HEK293 (cell line): ENCODE measurements around the gene DDX51.
A peak's percentile ranks its signal among the peaks of the same experiment; 100 is the strongest.

Experiments used
- GLIS1 ChIP-seq: fragments of 450-650 bp; formaldehyde crosslinking; IDR thresholded peaks from 2 replicates; pipeline ENCODE4 v1.5.1; 2016; ENCODE audit warnings: missing biosample characterization, missing genetic modification characterization
- GLIS2 ChIP-seq: fragments of 450-650 bp; formaldehyde crosslinking; IDR thresholded peaks from 2 replicates; pipeline ENCODE4 v1.5.1; 2016; ENCODE audit warnings: missing biosample characterization, missing genetic modification characterization
- IKZF3 ChIP-seq: fragments of 450-650 bp; IDR thresholded peaks from 2 replicates; pipeline ENCODE4 v1.5.0; 2018; ENCODE audit warnings: missing biosample characterization, mild to moderate bottlenecking, missing genetic modification characterization, moderate library complexity
- KLF9 ChIP-seq: fragments of 450-650 bp; formaldehyde crosslinking; IDR thresholded peaks from 2 replicates; pipeline ENCODE4 v1.5.1; 2016; ENCODE audit warnings: missing biosample characterization, missing genetic modification characterization, low read depth
- PRDM6 ChIP-seq: fragments of 450-650 bp; formaldehyde crosslinking; IDR thresholded peaks from 2 replicates; pipeline ENCODE4 v1.5.1; 2017; ENCODE audit warnings: missing biosample characterization, missing genetic modification characterization
- SP2 ChIP-seq: fragments of 450-650 bp; formaldehyde crosslinking; IDR thresholded peaks from 2 replicates; pipeline ENCODE4 v1.5.1; 2016; ENCODE audit warnings: missing biosample characterization, missing genetic modification characterization
- ZBTB17 ChIP-seq: fragments of 450-650 bp; formaldehyde crosslinking; IDR thresholded peaks from 2 replicates; pipeline ENCODE4 v1.5.1; 2016; ENCODE audit warnings: missing biosample characterization, missing genetic modification characterization
- ZEB2 ChIP-seq: fragments of 450-650 bp; formaldehyde crosslinking; IDR thresholded peaks from 2 replicates; pipeline ENCODE4 v1.5.1; 2016; ENCODE audit warnings: missing biosample characterization, missing genetic modification characterization
- ZNF174 ChIP-seq: fragments of 450-650 bp; formaldehyde crosslinking; IDR thresholded peaks from 2 replicates; pipeline ENCODE4 v1.5.0; 2017; ENCODE audit warnings: missing biosample characterization, mild to moderate bottlenecking, missing genetic modification characterization
- ZNF184 ChIP-seq: fragments of 450-650 bp; IDR thresholded peaks from 2 replicates; pipeline ENCODE4 v1.5.1; 2018; ENCODE audit warnings: missing biosample characterization, mild to moderate bottlenecking, missing genetic modification characterization
- ZNF341 ChIP-seq: fragments of 450-650 bp; formaldehyde crosslinking; IDR thresholded peaks from 2 replicates; pipeline ENCODE4; 2016; ENCODE audit warnings: low read depth, missing biosample characterization, missing genetic modification characterization
- ZNF366 ChIP-seq: fragments of 450-650 bp; formaldehyde crosslinking; conservative IDR thresholded peaks from 2 replicates; pipeline ENCODE4 v1.5.1; 2016; ENCODE audit warnings: missing biosample characterization, missing genetic modification characterization
- ZNF585B ChIP-seq: fragments of 450-650 bp; formaldehyde crosslinking; IDR thresholded peaks from 2 replicates; pipeline ENCODE4 v1.5.1; 2016; ENCODE audit warnings: missing biosample characterization, missing genetic modification characterization
- ZNF658 ChIP-seq: fragments of 450-650 bp; formaldehyde crosslinking; IDR thresholded peaks from 2 replicates; pipeline ENCODE4; 2016; ENCODE audit warnings: missing biosample characterization, missing genetic modification characterization
- ZNF660 ChIP-seq: fragments of 450-650 bp; IDR thresholded peaks from 2 replicates; pipeline ENCODE4 v1.5.1; 2018; ENCODE audit warnings: missing biosample characterization, mild to moderate bottlenecking, missing genetic modification characterization
- ZNF664 ChIP-seq: fragments of 450-650 bp; formaldehyde crosslinking; IDR thresholded peaks from 2 replicates; pipeline ENCODE4 v1.5.1; 2016; ENCODE audit warnings: missing biosample characterization, missing genetic modification characterization
- ZNF837 ChIP-seq: fragments of 450-650 bp; formaldehyde crosslinking; IDR thresholded peaks from 2 replicates; pipeline ENCODE4 v1.5.1; 2016; ENCODE audit warnings: missing biosample characterization, missing genetic modification characterization
- TF ChIP-seq, protein P1 (sequence below): fragments of 450-650 bp; formaldehyde crosslinking; IDR thresholded peaks from 2 replicates; pipeline ENCODE4 v1.5.1; 2016; ENCODE audit warnings: missing biosample characterization, missing genetic modification characterization, borderline replicate concordance
- TF ChIP-seq, protein P2 (sequence below): fragments of 450-650 bp; formaldehyde crosslinking; IDR thresholded peaks from 2 replicates; pipeline ENCODE4 v1.5.1; 2016; ENCODE audit warnings: missing biosample characterization, missing genetic modification characterization, borderline replicate concordance
- TF ChIP-seq, protein P3 (sequence below): fragments of 450-650 bp; formaldehyde crosslinking; IDR thresholded peaks from 2 replicates; pipeline ENCODE4 v1.5.1; 2016; ENCODE audit warnings: missing biosample characterization, missing genetic modification characterization
- TF ChIP-seq, protein P4 (sequence below): fragments of 450-650 bp; formaldehyde crosslinking; IDR thresholded peaks from 2 replicates; pipeline ENCODE4 v1.5.1; 2016; ENCODE audit warnings: missing biosample characterization, missing genetic modification characterization
- TF ChIP-seq, protein P5 (sequence below): sonication (generic); formaldehyde crosslinking; IDR thresholded peaks from 2 replicates; pipeline ENCODE4 v1.8.1; 2022; ENCODE audit warnings: mild to moderate bottlenecking, moderate library complexity, missing genetic modification reagents

DDX51 gene

GRCh38 chr12:132144115-132144809 lies at the start of gene DDX51, which contains the start of gene NOC4L (continued):
- TF ChIP-seq, protein P1, sequence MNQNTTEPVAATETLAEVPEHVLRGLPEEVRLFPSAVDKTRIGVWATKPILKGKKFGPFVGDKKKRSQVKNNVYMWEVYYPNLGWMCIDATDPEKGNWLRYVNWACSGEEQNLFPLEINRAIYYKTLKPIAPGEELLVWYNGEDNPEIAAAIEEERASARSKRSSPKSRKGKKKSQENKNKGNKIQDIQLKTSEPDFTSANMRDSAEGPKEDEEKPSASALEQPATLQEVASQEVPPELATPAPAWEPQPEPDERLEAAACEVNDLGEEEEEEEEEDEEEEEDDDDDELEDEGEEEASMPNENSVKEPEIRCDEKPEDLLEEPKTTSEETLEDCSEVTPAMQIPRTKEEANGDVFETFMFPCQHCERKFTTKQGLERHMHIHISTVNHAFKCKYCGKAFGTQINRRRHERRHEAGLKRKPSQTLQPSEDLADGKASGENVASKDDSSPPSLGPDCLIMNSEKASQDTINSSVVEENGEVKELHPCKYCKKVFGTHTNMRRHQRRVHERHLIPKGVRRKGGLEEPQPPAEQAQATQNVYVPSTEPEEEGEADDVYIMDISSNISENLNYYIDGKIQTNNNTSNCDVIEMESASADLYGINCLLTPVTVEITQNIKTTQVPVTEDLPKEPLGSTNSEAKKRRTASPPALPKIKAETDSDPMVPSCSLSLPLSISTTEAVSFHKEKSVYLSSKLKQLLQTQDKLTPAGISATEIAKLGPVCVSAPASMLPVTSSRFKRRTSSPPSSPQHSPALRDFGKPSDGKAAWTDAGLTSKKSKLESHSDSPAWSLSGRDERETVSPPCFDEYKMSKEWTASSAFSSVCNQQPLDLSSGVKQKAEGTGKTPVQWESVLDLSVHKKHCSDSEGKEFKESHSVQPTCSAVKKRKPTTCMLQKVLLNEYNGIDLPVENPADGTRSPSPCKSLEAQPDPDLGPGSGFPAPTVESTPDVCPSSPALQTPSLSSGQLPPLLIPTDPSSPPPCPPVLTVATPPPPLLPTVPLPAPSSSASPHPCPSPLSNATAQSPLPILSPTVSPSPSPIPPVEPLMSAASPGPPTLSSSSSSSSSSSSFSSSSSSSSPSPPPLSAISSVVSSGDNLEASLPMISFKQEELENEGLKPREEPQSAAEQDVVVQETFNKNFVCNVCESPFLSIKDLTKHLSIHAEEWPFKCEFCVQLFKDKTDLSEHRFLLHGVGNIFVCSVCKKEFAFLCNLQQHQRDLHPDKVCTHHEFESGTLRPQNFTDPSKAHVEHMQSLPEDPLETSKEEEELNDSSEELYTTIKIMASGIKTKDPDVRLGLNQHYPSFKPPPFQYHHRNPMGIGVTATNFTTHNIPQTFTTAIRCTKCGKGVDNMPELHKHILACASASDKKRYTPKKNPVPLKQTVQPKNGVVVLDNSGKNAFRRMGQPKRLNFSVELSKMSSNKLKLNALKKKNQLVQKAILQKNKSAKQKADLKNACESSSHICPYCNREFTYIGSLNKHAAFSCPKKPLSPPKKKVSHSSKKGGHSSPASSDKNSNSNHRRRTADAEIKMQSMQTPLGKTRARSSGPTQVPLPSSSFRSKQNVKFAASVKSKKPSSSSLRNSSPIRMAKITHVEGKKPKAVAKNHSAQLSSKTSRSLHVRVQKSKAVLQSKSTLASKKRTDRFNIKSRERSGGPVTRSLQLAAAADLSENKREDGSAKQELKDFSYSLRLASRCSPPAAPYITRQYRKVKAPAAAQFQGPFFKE = peak; percentile 74; the same call in 1 of the 2 replicates
- TF ChIP-seq, protein P2, sequence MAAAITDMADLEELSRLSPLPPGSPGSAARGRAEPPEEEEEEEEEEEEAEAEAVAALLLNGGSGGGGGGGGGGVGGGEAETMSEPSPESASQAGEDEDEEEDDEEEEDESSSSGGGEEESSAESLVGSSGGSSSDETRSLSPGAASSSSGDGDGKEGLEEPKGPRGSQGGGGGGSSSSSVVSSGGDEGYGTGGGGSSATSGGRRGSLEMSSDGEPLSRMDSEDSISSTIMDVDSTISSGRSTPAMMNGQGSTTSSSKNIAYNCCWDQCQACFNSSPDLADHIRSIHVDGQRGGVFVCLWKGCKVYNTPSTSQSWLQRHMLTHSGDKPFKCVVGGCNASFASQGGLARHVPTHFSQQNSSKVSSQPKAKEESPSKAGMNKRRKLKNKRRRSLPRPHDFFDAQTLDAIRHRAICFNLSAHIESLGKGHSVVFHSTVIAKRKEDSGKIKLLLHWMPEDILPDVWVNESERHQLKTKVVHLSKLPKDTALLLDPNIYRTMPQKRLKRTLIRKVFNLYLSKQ (tag by site-specific recombination) = no peak
- TF ChIP-seq ZNF366 (tag by site-specific recombination) = no peak
- 0 out of 2 replicates have a peak, but pooled peaks have one; percentile 3 for TF ChIP-seq ZNF585B (tag by site-specific recombination)
- TF ChIP-seq IKZF3 (tag by site-specific recombination) = peak; percentile 72
- peak; percentile 70 for TF ChIP-seq SP2 (tag by site-specific recombination)
- TF ChIP-seq ZNF184 (tag by site-specific recombination) = peak; percentile 25; the same call in 1 of the 2 replicates
- peak; percentile 97 for TF ChIP-seq ZBTB17 (tag by site-specific recombination)
- TF ChIP-seq ZNF660 (tag by site-specific recombination) = peak; percentile 90
- TF ChIP-seq, protein P3, sequence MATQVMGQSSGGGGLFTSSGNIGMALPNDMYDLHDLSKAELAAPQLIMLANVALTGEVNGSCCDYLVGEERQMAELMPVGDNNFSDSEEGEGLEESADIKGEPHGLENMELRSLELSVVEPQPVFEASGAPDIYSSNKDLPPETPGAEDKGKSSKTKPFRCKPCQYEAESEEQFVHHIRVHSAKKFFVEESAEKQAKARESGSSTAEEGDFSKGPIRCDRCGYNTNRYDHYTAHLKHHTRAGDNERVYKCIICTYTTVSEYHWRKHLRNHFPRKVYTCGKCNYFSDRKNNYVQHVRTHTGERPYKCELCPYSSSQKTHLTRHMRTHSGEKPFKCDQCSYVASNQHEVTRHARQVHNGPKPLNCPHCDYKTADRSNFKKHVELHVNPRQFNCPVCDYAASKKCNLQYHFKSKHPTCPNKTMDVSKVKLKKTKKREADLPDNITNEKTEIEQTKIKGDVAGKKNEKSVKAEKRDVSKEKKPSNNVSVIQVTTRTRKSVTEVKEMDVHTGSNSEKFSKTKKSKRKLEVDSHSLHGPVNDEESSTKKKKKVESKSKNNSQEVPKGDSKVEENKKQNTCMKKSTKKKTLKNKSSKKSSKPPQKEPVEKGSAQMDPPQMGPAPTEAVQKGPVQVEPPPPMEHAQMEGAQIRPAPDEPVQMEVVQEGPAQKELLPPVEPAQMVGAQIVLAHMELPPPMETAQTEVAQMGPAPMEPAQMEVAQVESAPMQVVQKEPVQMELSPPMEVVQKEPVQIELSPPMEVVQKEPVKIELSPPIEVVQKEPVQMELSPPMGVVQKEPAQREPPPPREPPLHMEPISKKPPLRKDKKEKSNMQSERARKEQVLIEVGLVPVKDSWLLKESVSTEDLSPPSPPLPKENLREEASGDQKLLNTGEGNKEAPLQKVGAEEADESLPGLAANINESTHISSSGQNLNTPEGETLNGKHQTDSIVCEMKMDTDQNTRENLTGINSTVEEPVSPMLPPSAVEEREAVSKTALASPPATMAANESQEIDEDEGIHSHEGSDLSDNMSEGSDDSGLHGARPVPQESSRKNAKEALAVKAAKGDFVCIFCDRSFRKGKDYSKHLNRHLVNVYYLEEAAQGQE = peak; percentile 64
- TF ChIP-seq ZNF174 = 0 out of 2 replicates have a peak, but pooled peaks have one; percentile 16
- TF ChIP-seq ZEB2 (tag by site-specific recombination) = peak; percentile 85
- peak; percentile 91 for TF ChIP-seq GLIS1 (tag by site-specific recombination)
- TF ChIP-seq ZNF658 (tag by site-specific recombination) = no peak
- TF ChIP-seq PRDM6 (tag by site-specific recombination) = peak; percentile 20; the same call in 1 of the 2 replicates
- no peak for TF ChIP-seq ZNF664
- TF ChIP-seq GLIS2 (tag by site-specific recombination) = peak; percentile 93
- 0 out of 2 replicates have a peak, but pooled peaks have one; percentile 19 for TF ChIP-seq ZNF341 (tag by site-specific recombination)
- TF ChIP-seq, protein P4, sequence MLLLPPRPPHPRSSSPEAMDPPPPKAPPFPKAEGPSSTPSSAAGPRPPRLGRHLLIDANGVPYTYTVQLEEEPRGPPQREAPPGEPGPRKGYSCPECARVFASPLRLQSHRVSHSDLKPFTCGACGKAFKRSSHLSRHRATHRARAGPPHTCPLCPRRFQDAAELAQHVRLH (tag by site-specific recombination) = peak; percentile 95
- TF ChIP-seq, protein P5, sequence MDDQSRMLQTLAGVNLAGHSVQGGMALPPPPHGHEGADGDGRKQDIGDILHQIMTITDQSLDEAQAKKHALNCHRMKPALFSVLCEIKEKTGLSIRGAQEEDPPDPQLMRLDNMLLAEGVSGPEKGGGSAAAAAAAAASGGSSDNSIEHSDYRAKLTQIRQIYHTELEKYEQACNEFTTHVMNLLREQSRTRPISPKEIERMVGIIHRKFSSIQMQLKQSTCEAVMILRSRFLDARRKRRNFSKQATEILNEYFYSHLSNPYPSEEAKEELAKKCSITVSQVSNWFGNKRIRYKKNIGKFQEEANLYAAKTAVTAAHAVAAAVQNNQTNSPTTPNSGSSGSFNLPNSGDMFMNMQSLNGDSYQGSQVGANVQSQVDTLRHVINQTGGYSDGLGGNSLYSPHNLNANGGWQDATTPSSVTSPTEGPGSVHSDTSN (CRISPR knock-in tag) = 0 out of 2 replicates have a peak, but pooled peaks have one; percentile 87
- no peak for TF ChIP-seq ZNF837 (tag by site-specific recombination)
- peak; percentile 81 for TF ChIP-seq KLF9 (tag by site-specific recombination)
